Trophoblast cell (in vitro differentiated cells and primary cell): Measurements from ENCODE around the gene POMZP3.
"Not testable (repeated sequence)": the region's sequence is repeated elsewhere in the genome, so short reads cannot be mapped to it uniquely, and the experiment has no call there.

ENCODE experiments used
- DNase-seq, 2 donors: peaks; one replicate each; pipeline ENCODE4 v3.0.0-alpha.2; 2016
- H2AFZ ChIP-seq: 2 replicates; pipeline ENCODE4 v1.6.1; 2013; ENCODE audit warnings: low read length, moderate library complexity, mild to moderate bottlenecking; ENCODE audit not compliant: insufficient read depth, poor library complexity
- H2AK5ac ChIP-seq: 2 replicates; pipeline ENCODE4 v1.6.1; 2013; ENCODE audit warnings: mild to moderate bottlenecking, low read length
- H2BK120ac ChIP-seq: 2 replicates; pipeline ENCODE4 v1.6.1; 2013; ENCODE audit warnings: low read length, mild to moderate bottlenecking, moderate library complexity; ENCODE audit not compliant: insufficient read depth, poor library complexity
- H2BK12ac ChIP-seq: 2 replicates; pipeline ENCODE4 v1.6.1; 2013; ENCODE audit warnings: mild to moderate bottlenecking, low read length, moderate library complexity
- H2BK5ac ChIP-seq: 2 replicates; pipeline ENCODE4 v1.6.1; 2013; ENCODE audit warnings: low read length, low read depth, moderate library complexity, mild to moderate bottlenecking; ENCODE audit not compliant: poor library complexity
- H3K14ac ChIP-seq: 2 replicates; pipeline ENCODE4 v1.6.1; 2013; ENCODE audit warnings: mild to moderate bottlenecking, low read length
- H3K18ac ChIP-seq: 2 replicates; pipeline ENCODE4 v1.6.1; 2013; ENCODE audit warnings: mild to moderate bottlenecking, low read length
- H3K23ac ChIP-seq: 2 replicates; pipeline ENCODE4 v1.6.1; 2013; ENCODE audit warnings: low read length
- H3K27ac ChIP-seq: 2 replicates; pipeline ENCODE4 v1.5.1; 2013; ENCODE audit warnings: low read depth, mild to moderate bottlenecking, inconsistent platforms, low read length, moderate library complexity
- H3K27me3 ChIP-seq: 2 replicates; pipeline ENCODE4 v1.6.1; 2013; ENCODE audit warnings: inconsistent platforms, mild to moderate bottlenecking, low read length, moderate library complexity; ENCODE audit not compliant: insufficient read depth
- H3K36me3 ChIP-seq, 2 experiments: 1 replicate in 1 of 2; 2 replicates in 1 of 2; pipeline ENCODE4 v1.6.1; 2013; ENCODE audit warnings: low read length in 2 of 2, mild to moderate bottlenecking in 2 of 2, moderate library complexity in 1 of 2; ENCODE audit not compliant: insufficient read depth in 2 of 2, control insufficient read depth in 1 of 2
- H3K4ac ChIP-seq: 2 replicates; pipeline ENCODE4 v1.6.1; 2013; ENCODE audit warnings: low read depth, mild to moderate bottlenecking, low read length, moderate library complexity
- H3K4me1 ChIP-seq, 2 experiments: 1 replicate in 1 of 2; 2 replicates in 1 of 2; pipeline ENCODE4 v1.6.1; 2013; ENCODE audit warnings: low read length in 2 of 2, mild to moderate bottlenecking in 2 of 2, moderate library complexity in 1 of 2; ENCODE audit not compliant: insufficient read depth in 2 of 2, control insufficient read depth in 1 of 2
- H3K4me2 ChIP-seq: 2 replicates; pipeline ENCODE4 v1.6.1; 2013; ENCODE audit warnings: inconsistent platforms, mild to moderate bottlenecking, low read length, moderate library complexity
- H3K4me3 ChIP-seq: 2 replicates; pipeline ENCODE4 v1.5.1; 2013; ENCODE audit warnings: mild to moderate bottlenecking, low read depth, low read length, inconsistent platforms
- H3K79me1 ChIP-seq: one replicate; pipeline ENCODE4 v1.6.1; 2013; ENCODE audit warnings: low read length
- H3K79me2 ChIP-seq: 2 replicates; pipeline ENCODE4 v1.6.1; 2013; ENCODE audit warnings: low read length, mild to moderate bottlenecking; ENCODE audit not compliant: control insufficient read depth, insufficient read depth, poor library complexity
- H3K9ac ChIP-seq: 2 replicates; pipeline ENCODE4 v1.6.1; 2013; ENCODE audit warnings: mild to moderate bottlenecking, low read length
- H3K9me3 ChIP-seq: 2 replicates; pipeline ENCODE4 v1.6.1; 2013; ENCODE audit warnings: low read depth, mild to moderate bottlenecking, control low read depth, inconsistent platforms, low read length; ENCODE audit not compliant: insufficient read depth
- H4K12ac ChIP-seq: 2 replicates; pipeline ENCODE4 v1.6.1; 2013; ENCODE audit warnings: low read depth, mild to moderate bottlenecking, low read length, moderate library complexity
- H4K8ac ChIP-seq: 2 replicates; pipeline ENCODE4 v1.6.1; 2013; ENCODE audit warnings: low read depth, mild to moderate bottlenecking, low read length, moderate library complexity
- H4K91ac ChIP-seq: one replicate; pipeline ENCODE4 v1.6.1; 2013; ENCODE audit warnings: low read depth, mild to moderate bottlenecking, low read length, moderate library complexity
- WGBS: extraction: QIAGEN DNeasy Blood & Tissue Kit; methylation state at CpG from one replicate; pipeline ENCODE4 v1.1.7; 2013; ENCODE audit warnings: missing lambda C conversion rate; ENCODE audit not compliant: insufficient read length, insufficient coverage; ENCODE audit errors: extremely low coverage; 5-methylcytosine and 5-hydroxymethylcytosine counted together

Gene POMZP3

GRCh38 chr7:76570324-76570775 is 56.7 kb downstream of the POMZP3 start:
- no CpG with 5 or more reads among the region's 4 CpGs for WGBS

GRCh38 chr7:76568742-76569141 is 58.3 kb downstream of the POMZP3 start:
- not testable (repeated sequence) for H3K4me1 ChIP-seq, H4K8ac ChIP-seq, H2AK5ac ChIP-seq, H2BK12ac ChIP-seq, H4K91ac ChIP-seq, H3K79me1 ChIP-seq, H3K36me3 ChIP-seq, H3K27me3 ChIP-seq, H3K14ac ChIP-seq, H2BK120ac ChIP-seq, H3K9ac ChIP-seq, H3K4me3 ChIP-seq, H3K4ac ChIP-seq, H3K23ac ChIP-seq, H2AFZ ChIP-seq, H3K27ac ChIP-seq, H3K9me3 ChIP-seq, H3K79me2 ChIP-seq, H4K12ac ChIP-seq, H3K18ac ChIP-seq, H2BK5ac ChIP-seq, H3K4me2 ChIP-seq
- DNase-seq = peak in 1 of 2 donors; percentile 19

More at GRCh38 chr7:76570324-76570775, 56.7 kb downstream of the POMZP3 start:
- not testable (repeated sequence) for H2BK120ac ChIP-seq, H4K91ac ChIP-seq, H3K27me3 ChIP-seq, H3K4me1 ChIP-seq, H3K79me1 ChIP-seq, H3K79me2 ChIP-seq, H3K23ac ChIP-seq, H2BK12ac ChIP-seq, H4K12ac ChIP-seq, H3K27ac ChIP-seq, H3K36me3 ChIP-seq, H3K4me2 ChIP-seq, H4K8ac ChIP-seq, H3K18ac ChIP-seq, H3K4ac ChIP-seq, H3K9ac ChIP-seq, H2AFZ ChIP-seq, DNase-seq, H3K4me3 ChIP-seq, H3K9me3 ChIP-seq, H3K14ac ChIP-seq, H2AK5ac ChIP-seq, H2BK5ac ChIP-seq

- H3K36me3 ChIP-seq, H2BK12ac ChIP-seq, H3K79me1 ChIP-seq, H3K9ac ChIP-seq, H2AK5ac ChIP-seq, H3K4me3 ChIP-seq, H4K12ac ChIP-seq, H2BK120ac ChIP-seq, H3K27ac ChIP-seq, H3K4me2 ChIP-seq, DNase-seq, H3K9me3 ChIP-seq, H4K91ac ChIP-seq, H3K18ac ChIP-seq, H3K79me2 ChIP-seq, H3K23ac ChIP-seq, H3K14ac ChIP-seq, H4K8ac ChIP-seq, H3K4me1 ChIP-seq, H3K4ac ChIP-seq, H3K27me3 ChIP-seq, H2AFZ ChIP-seq, H2BK5ac ChIP-seq: not testable (repeated sequence)
Measured at GRCh38 chr7:76567753-76568152, 59.3 kb downstream of the POMZP3 start.

GRCh38 chr7:76567311-76567710 is 59.8 kb downstream of the POMZP3 start:
- H4K8ac ChIP-seq, H3K9ac ChIP-seq, H3K4ac ChIP-seq, DNase-seq, H3K18ac ChIP-seq, H2BK120ac ChIP-seq, H3K4me3 ChIP-seq, H2AK5ac ChIP-seq, H4K12ac ChIP-seq, H2BK12ac ChIP-seq, H3K9me3 ChIP-seq, H3K4me1 ChIP-seq, H4K91ac ChIP-seq, H3K4me2 ChIP-seq, H3K79me2 ChIP-seq, H3K27me3 ChIP-seq, H3K23ac ChIP-seq, H3K14ac ChIP-seq, H2BK5ac ChIP-seq, H2AFZ ChIP-seq, H3K27ac ChIP-seq, H3K79me1 ChIP-seq, H3K36me3 ChIP-seq: not testable (repeated sequence)
- WGBS = no CpG with 5 or more reads among the region's 4 CpGs

GRCh38 chr7:76565001-76565400 is 62.1 kb downstream of the POMZP3 start:
- H2BK5ac ChIP-seq, H3K4me1 ChIP-seq, H3K14ac ChIP-seq, H3K4ac ChIP-seq, H3K23ac ChIP-seq, H3K27me3 ChIP-seq, H3K79me2 ChIP-seq, H2AFZ ChIP-seq, H3K79me1 ChIP-seq, H3K4me3 ChIP-seq, H3K9ac ChIP-seq, H2AK5ac ChIP-seq, H3K18ac ChIP-seq, H3K27ac ChIP-seq, H4K12ac ChIP-seq, H3K36me3 ChIP-seq, H3K9me3 ChIP-seq, H3K4me2 ChIP-seq, H4K8ac ChIP-seq, H2BK120ac ChIP-seq, DNase-seq, H4K91ac ChIP-seq, H2BK12ac ChIP-seq: not testable (repeated sequence)
- no CpG with 5 or more reads among the region's 3 CpGs for WGBS
